SK-N-SH (cell line): ENCODE results near the gene PRPF40A. TPM values are rescaled to one million over a fixed set of nuclear protein-coding genes. Genes with fewer than 3 reads are reported as not detected.

Experiments
- CTCF ChIA-PET: fragments of 300-600, 350-600 bp; formaldehyde crosslinking; extraction: SDS; loops from one replicate; lab custom pipeline; 2021; lab: Yijun Ruan, JAX
- POLR2A ChIA-PET: fragments of 350-600 bp; sonication (Branson Sonifier 250); formaldehyde crosslinking; extraction: SDS; loops from one replicate; lab custom pipeline; 2020; ENCODE audit warnings: antibody characterized with exemption, inconsistent platforms; lab: Yijun Ruan, JAX
- DNase-seq: peaks from one replicate; pipeline ENCODE4 v3.0.0; 2012
- H2AFZ ChIP-seq: fragments of 200-600 bp; sonication (generic); 2 replicates; pipeline ENCODE4 v1.8.1; 2016; ENCODE audit warnings: antibody characterized with exemption, mild to moderate bottlenecking, low read depth
- H3F3A ChIP-seq: fragments of 200-600 bp; sonication (generic); replicated peaks from 2 replicates; pipeline ENCODE3; 2016; ENCODE audit warnings: antibody characterized with exemption, mild to moderate bottlenecking; ENCODE audit not compliant: insufficient read depth
- H3K27ac ChIP-seq, 2 experiments: fragments of 200-500 bp in 1 of 2; fragments of 200-600 bp in 1 of 2; sonication (Bioruptor generic) in 1 of 2; sonication (generic), shearing (Covaris generic) in 1 of 2; 2 replicates each; pipeline versions ENCODE4 v1.5.1 to v1.6.1; 2014 to 2016; ENCODE audit warnings: low read depth in 2 of 2, inconsistent platforms in 1 of 2, low read length in 1 of 2, mild to moderate bottlenecking in 1 of 2, mixed read lengths in 1 of 2
- H3K27me3 ChIP-seq: fragments of 200-600 bp; sonication (generic), shearing (Covaris generic); 2 replicates; pipeline ENCODE4 v1.6.1; 2016; ENCODE audit warnings: mixed run types; ENCODE audit not compliant: insufficient read depth
- H3K36me3 ChIP-seq, 2 experiments: fragments of 200-500 bp in 1 of 2; fragments of 200-600 bp in 1 of 2; sonication (Bioruptor generic) in 1 of 2; sonication (generic) in 1 of 2; replicated peaks in 1 of 2; 2 replicates each; pipeline versions ENCODE3 to v1.5.1; 2014 to 2016; ENCODE audit warnings: low read length in 1 of 2, mild to moderate bottlenecking in 1 of 2; ENCODE audit not compliant: insufficient read depth in 2 of 2, control insufficient read depth in 1 of 2
- H3K4me1 ChIP-seq, 2 experiments: fragments of 200-500 bp in 1 of 2; fragments of 200-600 bp in 1 of 2; sonication (Bioruptor generic) in 1 of 2; sonication (generic), shearing (Covaris generic) in 1 of 2; 2 replicates each; pipeline versions ENCODE4 v1.5.1 to v1.6.1; 2014 to 2016; ENCODE audit warnings: low read depth in 1 of 2, low read length in 1 of 2, mixed run types in 1 of 2; ENCODE audit not compliant: insufficient read depth in 2 of 2, control insufficient read depth in 1 of 2
- H3K4me2 ChIP-seq: fragments of 200-600 bp; sonication (generic), shearing (Covaris generic); 2 replicates; pipeline ENCODE4 v1.6.1; 2017; ENCODE audit warnings: mixed run types
- H3K4me3 ChIP-seq, 2 experiments: fragments of 200-500 bp in 1 of 2; fragments of 200-600 bp in 1 of 2; sonication (Bioruptor generic) in 1 of 2; sonication (generic), shearing (Covaris generic) in 1 of 2; 2 replicates each; pipeline versions ENCODE4 v1.5.1 to v1.8.1; 2014 to 2016; ENCODE audit warnings: low read depth in 2 of 2, inconsistent platforms in 1 of 2, low read length in 1 of 2, mild to moderate bottlenecking in 1 of 2, mixed read lengths in 1 of 2, moderate library complexity in 1 of 2
- H3K79me2 ChIP-seq: fragments of 200-600 bp; sonication (generic); 2 replicates; pipeline ENCODE4 v1.8.1; 2017; ENCODE audit warnings: mild to moderate bottlenecking; ENCODE audit not compliant: insufficient read depth
- H3K9ac ChIP-seq: fragments of 200-600 bp; sonication (generic); 2 replicates; pipeline ENCODE4 v1.6.1; 2017; ENCODE audit warnings: mixed run types
- H3K9me2 ChIP-seq: fragments of 200-600 bp; sonication (generic); 2 replicates; pipeline ENCODE4 v1.6.1; 2017; ENCODE audit warnings: mixed run types
- H3K9me3 ChIP-seq: fragments of 200-600 bp; sonication (generic); 2 replicates; pipeline ENCODE4 v1.6.1; 2017; ENCODE audit warnings: mixed run types, mild to moderate bottlenecking, moderate library complexity
- H4K20me1 ChIP-seq: fragments of 200-600 bp; sonication (generic); 2 replicates; pipeline ENCODE4 v1.6.1; 2017; ENCODE audit warnings: mild to moderate bottlenecking, mixed run types; ENCODE audit not compliant: insufficient read depth
- EZH2phosphoT487 ChIP-seq: fragments of 200-600 bp; sonication (generic); IDR thresholded peaks from 2 replicates; pipeline ENCODE4 v1.6.1; 2017; ENCODE audit warnings: low read depth, mixed run types, mild to moderate bottlenecking, antibody characterized with exemption, moderate library complexity, borderline replicate concordance
- GABPA ChIP-seq: IDR thresholded peaks from 2 replicates; pipeline ENCODE4 v1.4.0; 2012; ENCODE audit warnings: low read depth, mild to moderate bottlenecking
- GATA2 ChIP-seq: sonication (generic); formaldehyde crosslinking; IDR thresholded peaks from 2 replicates; pipeline ENCODE4 v1.5.0; 2020; ENCODE audit warnings: mild to moderate bottlenecking, missing genetic modification reagents
- JUND ChIP-seq: IDR thresholded peaks from 2 replicates; pipeline ENCODE4 v1.4.0; 2012
- NRF1 ChIP-seq: IDR thresholded peaks from 2 replicates; pipeline ENCODE4 v1.6.1; 2012; ENCODE audit warnings: low read depth, mild to moderate bottlenecking, low read length
- POLR2AphosphoS5 ChIP-seq: IDR thresholded peaks from 2 replicates; pipeline ENCODE4 v1.6.1; 2012; ENCODE audit warnings: low read depth, low read length
- SIN3A ChIP-seq: IDR thresholded peaks from 2 replicates; pipeline ENCODE4 v1.6.1; 2012; ENCODE audit warnings: low read depth, mild to moderate bottlenecking, low read length, moderate library complexity, borderline replicate concordance
- TAF1 ChIP-seq: IDR thresholded peaks from 2 replicates; pipeline ENCODE4 v1.6.1; 2012; ENCODE audit warnings: low read depth, mild to moderate bottlenecking, low read length, moderate library complexity, borderline replicate concordance
- TCF12 ChIP-seq: IDR thresholded peaks from 2 replicates; pipeline ENCODE4 v1.4.0; 2012
- TEAD4 ChIP-seq: IDR thresholded peaks from 2 replicates; pipeline ENCODE4 v1.4.0; 2012; ENCODE audit warnings: mild to moderate bottlenecking, borderline replicate concordance; ENCODE audit not compliant: insufficient read depth
- YY1 ChIP-seq: IDR thresholded peaks from 2 replicates; pipeline ENCODE4 v1.4.0; 2012; ENCODE audit warnings: low read depth, mild to moderate bottlenecking
- WGBS: methylation state at CpG from one replicate; pipeline ENCODE4 v1.1.6; 2017; ENCODE audit warnings: low lambda C conversion rate; 5-methylcytosine and 5-hydroxymethylcytosine counted together
- polyA plus RNA-seq, 3 experiments: library from polyadenylated mRNA; depleted of rRNA; stranded (reverse); fragments of >200 nt; gene quantifications; 2 replicates each; pipeline ENCODE4 v1.2.3, GENCODE V29; 2012
- TF ChIP-seq, protein P1 (sequence below): fragments of 150-350 bp; IDR thresholded peaks from 2 replicates; pipeline ENCODE4 v1.6.1; 2016; ENCODE audit warnings: mild to moderate bottlenecking, low read depth, low read length
- TF ChIP-seq, protein P2 (sequence below): fragments of 200-600 bp; sonication (generic); IDR thresholded peaks from 2 replicates; pipeline ENCODE4 v1.6.1; 2017; ENCODE audit warnings: antibody characterized with exemption, mild to moderate bottlenecking, moderate library complexity

Gene PRPF40A
- polyA plus RNA-seq, 1 of the 3 experiments (the other 2 are of a cell fraction), result 55.8 TPM

DNA sequence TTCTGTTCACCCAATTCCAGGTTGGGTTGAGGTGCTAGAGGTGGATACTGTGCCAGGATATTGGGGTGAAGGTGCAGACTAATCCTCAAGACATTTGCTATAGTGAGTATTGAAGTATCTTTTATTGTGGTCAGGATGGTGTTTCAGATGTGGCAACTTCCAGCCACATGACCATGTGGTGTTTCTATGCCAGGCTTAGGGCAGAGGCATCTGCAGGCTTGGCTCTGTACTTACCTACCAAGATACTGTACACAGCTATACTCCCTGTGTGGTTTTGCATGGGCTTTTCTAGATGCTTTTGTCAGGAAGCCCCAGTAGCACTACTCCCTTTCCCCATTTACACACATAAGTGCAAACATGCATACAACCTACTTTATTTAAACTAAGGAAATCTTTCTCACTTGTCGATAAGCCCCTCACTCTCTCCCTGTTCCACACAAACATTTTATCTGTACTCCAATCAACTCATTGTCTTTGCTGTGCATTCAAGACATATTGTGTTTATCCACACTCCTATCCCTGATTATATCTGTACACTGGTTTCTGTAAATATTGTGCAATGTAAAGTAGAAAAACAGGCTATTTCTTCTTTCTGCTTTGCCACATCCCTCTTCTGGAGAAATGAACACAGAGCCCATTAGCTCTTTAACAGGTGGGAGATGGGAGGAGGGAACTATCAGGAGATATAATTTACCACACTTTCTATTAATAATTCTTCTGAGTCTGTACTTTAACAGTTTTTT, 13.5 kb upstream of the PRPF40A start:
- Histone ChIP-seq H3K9me2 (no peaks in the 10 kb centered on the region), H3K9me3 (no peaks in the 10 kb centered on the region), H2AFZ (no peak overlapping the region), H3K4me3 (no peak overlapping the region), H3K4me2 (no peak overlapping the region), H3F3A (no peaks in the 10 kb centered on the region), H3K27ac (no peak overlapping the region), H3K36me3 (peaks cover 9 to 18% of the 10 kb centered on the region in 2 experiments), H3K27me3 (no peaks in the 10 kb centered on the region), H3K9ac (no peak overlapping the region), H3K79me2 (peaks cover 40% of the 10 kb centered on the region), H3K4me1 (no peaks in the 10 kb centered on the region), H4K20me1 (no peaks in the 10 kb centered on the region)
- no peak for DNase-seq
- TF ChIP-seq GATA2 (CRISPR knock-in tag) (no peak), NRF1 (no peak), EZH2phosphoT487 (no peak), POLR2AphosphoS5 (no peak)
- TF ChIP-seq, protein P1, sequence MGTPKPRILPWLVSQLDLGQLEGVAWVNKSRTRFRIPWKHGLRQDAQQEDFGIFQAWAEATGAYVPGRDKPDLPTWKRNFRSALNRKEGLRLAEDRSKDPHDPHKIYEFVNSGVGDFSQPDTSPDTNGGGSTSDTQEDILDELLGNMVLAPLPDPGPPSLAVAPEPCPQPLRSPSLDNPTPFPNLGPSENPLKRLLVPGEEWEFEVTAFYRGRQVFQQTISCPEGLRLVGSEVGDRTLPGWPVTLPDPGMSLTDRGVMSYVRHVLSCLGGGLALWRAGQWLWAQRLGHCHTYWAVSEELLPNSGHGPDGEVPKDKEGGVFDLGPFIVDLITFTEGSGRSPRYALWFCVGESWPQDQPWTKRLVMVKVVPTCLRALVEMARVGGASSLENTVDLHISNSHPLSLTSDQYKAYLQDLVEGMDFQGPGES, result no peak
- WGBS, result 95% methylated on average over 1 of the region's 1 CpG
- POLR2A ChIA-PET, result no interaction called here
- CTCF ChIA-PET, result interaction anchor here (1.8 to 2.3 kb wide), 2 partner anchors 9 to 12 kb away, joined by 7 to 8 read pairs; no protein-coding TSS in a partner anchor

DNA sequence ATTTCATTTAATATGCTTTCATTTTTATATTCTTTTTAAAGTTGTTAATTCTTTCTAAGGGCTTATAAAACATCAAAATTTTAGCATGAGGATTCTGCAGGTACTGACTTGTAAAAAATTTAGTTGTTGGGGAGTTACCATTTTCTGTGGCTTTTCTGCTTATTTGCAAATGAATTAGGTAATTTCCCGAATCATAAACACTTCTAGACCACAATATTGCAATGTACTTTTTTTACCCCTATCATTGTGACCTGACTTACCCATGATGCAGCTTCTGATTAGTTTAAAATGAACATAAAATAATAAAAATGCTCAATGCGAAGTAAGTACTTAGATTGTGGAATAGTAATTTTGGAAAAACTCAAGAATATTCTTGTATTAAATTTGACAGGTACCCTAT, 12.6 kb upstream of the PRPF40A start:
- TF ChIP-seq NRF1 (no peak), TEAD4 (no peak), SIN3A (no peak), TCF12 (no peak), YY1 (no peak), GABPA (no peak), JUND (no peak), TAF1 (no peak)
- TF ChIP-seq, protein P2, sequence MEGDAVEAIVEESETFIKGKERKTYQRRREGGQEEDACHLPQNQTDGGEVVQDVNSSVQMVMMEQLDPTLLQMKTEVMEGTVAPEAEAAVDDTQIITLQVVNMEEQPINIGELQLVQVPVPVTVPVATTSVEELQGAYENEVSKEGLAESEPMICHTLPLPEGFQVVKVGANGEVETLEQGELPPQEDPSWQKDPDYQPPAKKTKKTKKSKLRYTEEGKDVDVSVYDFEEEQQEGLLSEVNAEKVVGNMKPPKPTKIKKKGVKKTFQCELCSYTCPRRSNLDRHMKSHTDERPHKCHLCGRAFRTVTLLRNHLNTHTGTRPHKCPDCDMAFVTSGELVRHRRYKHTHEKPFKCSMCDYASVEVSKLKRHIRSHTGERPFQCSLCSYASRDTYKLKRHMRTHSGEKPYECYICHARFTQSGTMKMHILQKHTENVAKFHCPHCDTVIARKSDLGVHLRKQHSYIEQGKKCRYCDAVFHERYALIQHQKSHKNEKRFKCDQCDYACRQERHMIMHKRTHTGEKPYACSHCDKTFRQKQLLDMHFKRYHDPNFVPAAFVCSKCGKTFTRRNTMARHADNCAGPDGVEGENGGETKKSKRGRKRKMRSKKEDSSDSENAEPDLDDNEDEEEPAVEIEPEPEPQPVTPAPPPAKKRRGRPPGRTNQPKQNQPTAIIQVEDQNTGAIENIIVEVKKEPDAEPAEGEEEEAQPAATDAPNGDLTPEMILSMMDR, result no peak
- Histone ChIP-seq H3K79me2 (peaks cover 47% of the 10 kb centered on the region), H3K27ac (no peak overlapping the region), H3K4me3 (no peak overlapping the region), H3K9me2 (no peaks in the 10 kb centered on the region), H4K20me1 (no peaks in the 10 kb centered on the region), H2AFZ (no peak overlapping the region), H3K9ac (no peak overlapping the region), H3F3A (no peaks in the 10 kb centered on the region), H3K4me2 (no peak overlapping the region), H3K9me3 (no peaks in the 10 kb centered on the region), H3K4me1 (no peaks in the 10 kb centered on the region), H3K27me3 (no peaks in the 10 kb centered on the region), H3K36me3 (peaks cover 0 to 10% of the 10 kb centered on the region in 2 experiments)
- ChIA-PET CTCF (interaction anchor here (0.8 to 1.8 kb wide), 3 partner anchors 10 to 12 kb away, joined by 3 to 7 read pairs (median 4); no protein-coding TSS in a partner anchor), POLR2A (no interaction called here)
- no peak for DNase-seq
- WGBS, result 97% methylated on average over 2 of the region's 2 CpGs
